ENCODE results near the gene SPAG6.

Gene SPAG6

DNA sequence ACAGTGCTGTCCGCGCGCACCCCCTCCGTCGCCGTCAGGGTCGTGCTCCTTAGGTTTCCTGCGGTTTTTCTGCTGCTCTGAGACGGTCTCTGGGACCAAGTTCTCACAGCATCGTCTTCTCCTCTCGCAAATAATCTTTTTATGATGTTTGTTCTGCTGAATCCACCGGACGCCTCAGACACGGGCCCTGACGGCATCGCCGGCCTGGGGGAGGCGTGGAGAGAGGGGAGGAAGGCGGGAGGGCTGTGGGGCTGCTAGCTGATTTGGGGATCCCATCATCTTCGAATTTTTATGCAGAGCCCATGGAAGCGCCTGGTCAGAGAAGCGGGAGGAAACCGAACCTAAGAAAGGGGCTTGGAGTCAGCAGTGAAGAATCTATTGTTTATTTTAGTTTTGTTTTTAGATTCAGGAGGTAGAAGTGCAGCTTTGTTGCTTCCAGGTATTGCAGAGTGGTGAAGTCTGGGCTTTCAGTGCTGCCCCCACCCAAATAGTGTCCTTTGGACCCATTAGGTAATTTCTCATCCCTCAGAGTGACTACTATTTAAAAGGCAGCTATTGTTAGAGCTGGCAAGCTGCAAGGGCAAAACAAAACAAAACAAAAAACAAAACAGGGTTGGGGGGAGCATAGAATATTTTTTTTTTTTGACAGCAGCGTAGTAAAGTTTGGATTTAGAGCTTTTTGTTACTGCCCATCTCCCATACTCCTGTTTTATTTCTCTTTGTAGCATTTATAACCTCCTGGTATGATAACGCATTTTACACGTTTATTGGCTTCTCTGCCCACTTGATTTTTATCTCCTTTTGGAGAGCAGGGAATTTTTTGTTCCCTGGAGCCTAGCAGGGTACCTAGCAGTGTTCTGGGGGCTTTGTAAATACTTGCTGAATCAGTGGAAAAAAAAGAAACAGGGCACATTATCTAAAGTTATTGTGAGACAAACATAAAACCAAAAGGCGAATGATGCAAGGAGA lies 92.6 kb downstream of the SPAG6 start:
- Histone ChIP-seq H3K27me3 (ENCODE audit: low read length) (no peaks in the 10 kb centered on the region), H3K9ac (ENCODE audit: low read length) (peak overlapping the region; percentile 56), H3K27ac (ENCODE audit: low read depth, low read length) (no peak overlapping the region)

GRCh38 chr10:22438711-22439110 lies 93.4 kb downstream of the SPAG6 start:
- H3K4me3 ChIP-seq (ENCODE audit: insufficient read depth, low read length, poor library complexity, severe bottlenecking), result no peak overlapping the region
- no peaks in the 10 kb centered on the region for H3K9me3 ChIP-seq (ENCODE audit: insufficient read depth, low read length)
- H3K9me2 ChIP-seq (replicated peaks; ENCODE audit: insufficient read depth, low read length), result no peaks in the 10 kb centered on the region
- no peak overlapping the region for H3K27ac ChIP-seq (ENCODE audit: low read depth, low read length)
- no peak overlapping the region for H3K9ac ChIP-seq (ENCODE audit: low read length)
- no peak overlapping the region for H2AFZ ChIP-seq (ENCODE audit: low read depth, low read length, severe bottlenecking)
- no peaks in the 10 kb centered on the region for H3K79me2 ChIP-seq (ENCODE audit: insufficient read depth, low read length)
- no peaks in the 10 kb centered on the region for H3F3A ChIP-seq (ENCODE audit: insufficient read depth)
- TF ChIP-seq EZH2phosphoT487 (conservative IDR thresholded peaks at IDR 0.05; ENCODE audit: low read length), result no peak
- TF ChIP-seq CTCF (IDR thresholded peaks at IDR 0.05; ENCODE audit: insufficient read depth, low read length, poor library complexity, severe bottlenecking), result no peak
- no peaks in the 10 kb centered on the region for H4K20me1 ChIP-seq (ENCODE audit: low read depth, low read length)
- H3K4me2 ChIP-seq (ENCODE audit: low read depth, low read length, poor library complexity, severe bottlenecking), result no peak overlapping the region
- no peaks in the 10 kb centered on the region for H3K27me3 ChIP-seq (ENCODE audit: low read length)
- no peaks in the 10 kb centered on the region for H3K36me3 ChIP-seq (ENCODE audit: low read length)

More for the DNA sequence above, 92.6 kb downstream of the SPAG6 start:
- Histone ChIP-seq H3K79me2 (ENCODE audit: insufficient read depth, low read length) (no peaks in the 10 kb centered on the region), H3K9me2 (replicated peaks; ENCODE audit: insufficient read depth, low read length) (no peaks in the 10 kb centered on the region), H3K4me2 (ENCODE audit: low read depth, low read length, poor library complexity, severe bottlenecking) (peak overlapping the region; percentile 71), H3K36me3 (ENCODE audit: low read length) (no peaks in the 10 kb centered on the region), H4K20me1 (ENCODE audit: low read depth, low read length) (no peaks in the 10 kb centered on the region), H2AFZ (ENCODE audit: low read depth, low read length, severe bottlenecking) (peak overlapping the region; percentile 97), H3K4me3 (ENCODE audit: insufficient read depth, low read length, poor library complexity, severe bottlenecking) (peak overlapping the region; percentile 57), H3K9me3 (ENCODE audit: insufficient read depth, low read length) (no peaks in the 10 kb centered on the region), H3F3A (ENCODE audit: insufficient read depth) (no peaks in the 10 kb centered on the region)
- TF ChIP-seq EZH2phosphoT487 (conservative IDR thresholded peaks at IDR 0.05; ENCODE audit: low read length) (no peak), CTCF (IDR thresholded peaks at IDR 0.05; ENCODE audit: insufficient read depth, low read length, poor library complexity, severe bottlenecking) (no peak)

DNA sequence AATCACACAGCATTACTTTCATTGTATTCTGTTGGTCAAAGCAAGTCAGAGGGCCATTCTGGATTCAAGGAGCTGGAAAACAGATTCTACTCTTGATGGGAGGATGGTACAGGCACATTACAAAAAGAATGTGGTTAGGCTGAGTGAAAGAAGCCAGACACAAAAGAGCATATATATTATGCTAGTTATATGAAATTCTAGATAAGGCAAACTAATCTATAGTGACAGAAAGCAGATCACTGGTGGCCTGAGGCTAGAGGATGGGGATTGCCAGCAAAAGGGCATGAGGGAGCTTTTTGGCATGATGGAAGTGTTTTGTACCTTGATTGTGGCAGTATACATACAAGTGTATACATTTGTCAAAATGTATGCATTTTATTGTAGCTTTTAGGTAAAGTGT lies 96.8 kb downstream of the SPAG6 start:
- Histone ChIP-seq H2AFZ (ENCODE audit: low read depth, low read length, severe bottlenecking) (no peak overlapping the region), H3K4me3 (ENCODE audit: insufficient read depth, low read length, poor library complexity, severe bottlenecking) (no peak overlapping the region), H3K4me2 (ENCODE audit: low read depth, low read length, poor library complexity, severe bottlenecking) (no peak overlapping the region), H3K9ac (ENCODE audit: low read length) (no peak overlapping the region), H3K27ac (ENCODE audit: low read depth, low read length) (no peak overlapping the region), H3K36me3 (ENCODE audit: low read length) (no peaks in the 10 kb centered on the region), H3K9me2 (replicated peaks; ENCODE audit: insufficient read depth, low read length) (no peaks in the 10 kb centered on the region), H3F3A (ENCODE audit: insufficient read depth) (no peaks in the 10 kb centered on the region), H4K20me1 (ENCODE audit: low read depth, low read length) (no peaks in the 10 kb centered on the region), H3K79me2 (ENCODE audit: insufficient read depth, low read length) (no peaks in the 10 kb centered on the region), H3K27me3 (ENCODE audit: low read length) (no peaks in the 10 kb centered on the region), H3K9me3 (ENCODE audit: insufficient read depth, low read length) (no peaks in the 10 kb centered on the region)
- TF ChIP-seq EZH2phosphoT487 (conservative IDR thresholded peaks at IDR 0.05; ENCODE audit: low read length) (no peak), CTCF (IDR thresholded peaks at IDR 0.05; ENCODE audit: insufficient read depth, low read length, poor library complexity, severe bottlenecking) (no peak)

Measured in SU-DHL-6 (cell line).